NCI-H748 (cell line): ENCODE measurements around the gene BEST1.
"Not testable (repeated sequence)": the region's sequence is repeated elsewhere in the genome, so short reads cannot be mapped to it uniquely, and the experiment has no call there.

ENCODE experiments used
- DNase-seq: peaks from one replicate; lab custom pipeline; 2025; ENCODE audit not compliant: unreplicated experiment; lab: John Stamatoyannopoulos, UW

BEST1 gene

DNA sequence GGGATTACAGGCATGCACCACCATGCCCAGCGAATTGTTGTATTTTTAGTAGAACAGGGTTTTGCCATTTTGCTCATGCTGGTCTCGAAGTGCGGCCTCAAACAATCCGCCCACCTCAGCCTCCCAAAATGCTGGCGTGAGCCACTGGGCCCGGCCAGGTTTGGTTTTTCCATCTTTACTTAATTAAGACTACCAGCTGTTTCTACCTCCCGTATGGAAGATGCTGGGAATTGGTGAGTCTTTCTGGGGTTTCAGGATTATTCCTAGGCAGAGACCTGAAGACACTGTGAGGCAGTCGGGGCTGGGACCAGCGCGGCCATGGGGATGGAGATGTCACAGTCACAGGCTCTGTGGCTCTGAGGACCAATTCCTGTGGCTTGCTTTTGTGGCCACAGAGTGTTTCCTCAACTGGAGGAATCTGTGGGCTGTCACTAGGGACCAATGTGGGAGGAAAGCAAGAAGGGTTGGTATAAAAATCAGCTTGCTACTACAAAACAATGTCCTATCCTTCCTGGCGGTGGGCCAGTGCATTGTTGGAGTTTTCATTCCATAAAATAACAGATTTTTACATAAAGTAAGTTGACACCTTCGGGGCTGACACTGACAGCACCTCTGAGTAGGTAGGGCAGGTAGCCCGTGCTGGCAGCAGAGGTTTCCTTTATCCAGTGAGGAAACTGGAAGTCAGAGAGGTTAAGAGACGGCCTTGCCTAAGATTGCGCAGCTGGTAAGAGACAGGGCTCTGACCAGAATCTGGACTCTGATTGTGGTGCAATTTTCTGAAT is 25.7 kb downstream of the BEST1 start:
- DNase-seq = no peak

DNA sequence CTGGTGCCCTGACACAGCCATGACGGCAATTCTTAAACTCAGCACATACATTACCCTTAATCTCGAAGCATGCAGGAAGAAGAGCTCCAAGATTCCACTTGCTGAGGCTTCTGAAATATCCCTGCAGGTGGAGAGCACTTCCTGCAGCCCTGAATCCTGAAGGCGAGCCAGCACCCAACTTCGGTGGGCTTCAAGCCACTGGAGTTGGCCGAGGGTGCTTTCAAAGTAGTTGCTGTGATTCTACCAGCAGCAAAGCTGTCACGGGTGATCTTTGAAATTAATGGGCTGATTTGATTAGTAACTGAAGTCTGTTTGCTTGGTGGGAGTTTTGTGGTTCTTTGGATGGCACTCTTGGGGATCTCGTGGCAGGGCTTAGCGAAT is 26.3 kb downstream of the BEST1 start:
- no peak for DNase-seq

DNA sequence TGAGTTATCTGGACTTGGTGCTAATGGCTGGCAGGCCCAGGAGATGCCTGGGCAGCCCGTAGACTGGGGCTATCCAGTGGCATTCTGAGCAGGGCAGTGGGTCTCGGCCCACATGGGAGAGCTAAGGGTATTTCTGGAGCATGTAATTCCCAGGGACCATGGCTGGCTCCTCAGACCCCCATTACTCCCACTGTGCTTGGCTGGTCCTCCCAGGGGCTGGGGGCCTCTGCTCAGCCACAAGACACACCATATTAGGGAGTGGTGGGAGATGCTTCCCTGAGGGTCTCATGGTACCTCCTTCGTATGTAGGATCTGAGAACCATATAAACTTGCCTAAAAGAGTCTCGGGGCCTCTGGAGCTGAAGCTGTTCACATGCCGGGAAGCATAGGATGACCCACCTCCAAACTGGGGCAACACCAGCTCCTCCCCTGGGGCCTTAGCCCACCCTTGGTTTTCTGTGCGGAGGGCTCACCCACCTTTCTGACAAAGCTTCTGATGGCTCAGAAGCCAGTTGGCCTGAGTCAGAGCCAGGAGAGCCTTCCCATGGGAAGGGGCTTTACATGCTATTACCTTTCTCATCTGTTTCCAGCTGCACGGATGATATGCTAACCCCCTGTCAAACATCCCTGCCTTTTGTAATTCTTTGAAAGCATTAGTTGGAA is 26.8 kb downstream of the BEST1 start:
- DNase-seq = no peak

DNA sequence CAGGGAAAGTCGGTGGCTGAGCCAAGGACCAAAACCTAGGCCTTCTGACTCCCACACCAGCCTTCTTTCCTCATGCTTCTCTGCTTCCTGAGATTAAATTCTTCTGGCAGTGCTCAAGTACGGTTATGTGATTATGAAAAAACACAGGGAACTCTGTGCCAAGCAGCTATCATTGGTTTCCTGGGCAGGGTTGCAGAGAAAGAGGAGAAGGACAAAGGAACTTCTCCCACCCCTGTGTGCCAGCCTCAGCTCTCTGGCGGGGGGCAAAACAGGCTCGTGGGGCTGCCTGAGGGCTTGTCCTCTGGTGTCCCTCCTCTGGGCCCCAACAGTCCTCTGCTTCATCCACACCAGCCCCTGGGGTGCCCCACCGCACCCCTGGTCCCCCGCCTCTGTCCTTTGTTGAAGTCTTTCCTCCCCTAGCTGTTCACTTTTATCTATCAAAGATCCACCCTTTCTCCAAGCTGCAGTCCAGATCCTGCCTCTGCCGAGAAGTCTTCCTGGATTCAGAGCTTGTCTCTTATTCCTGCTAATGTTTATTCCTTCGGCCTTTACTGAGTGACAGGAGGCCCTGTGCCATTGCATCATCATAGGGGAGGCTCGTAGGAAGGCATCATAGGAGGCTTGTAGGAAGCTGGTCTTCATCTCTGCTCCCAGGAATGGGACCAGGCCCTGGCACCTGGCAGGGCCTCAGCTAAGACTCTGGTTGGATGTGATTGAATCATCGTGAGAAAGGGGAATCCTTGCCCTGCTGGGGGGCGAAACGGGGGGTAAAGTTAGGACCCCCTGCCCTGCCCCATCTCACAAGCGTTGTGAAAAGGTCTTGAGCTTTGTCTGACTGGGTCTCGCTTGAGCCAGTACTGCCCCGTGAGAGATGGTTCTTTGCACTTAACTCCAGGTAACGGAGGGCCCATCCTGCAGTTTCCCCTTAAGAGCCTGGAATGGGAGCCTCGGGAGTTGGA is 28.8 kb downstream of the BEST1 start:
- DNase-seq = no peak

DNA sequence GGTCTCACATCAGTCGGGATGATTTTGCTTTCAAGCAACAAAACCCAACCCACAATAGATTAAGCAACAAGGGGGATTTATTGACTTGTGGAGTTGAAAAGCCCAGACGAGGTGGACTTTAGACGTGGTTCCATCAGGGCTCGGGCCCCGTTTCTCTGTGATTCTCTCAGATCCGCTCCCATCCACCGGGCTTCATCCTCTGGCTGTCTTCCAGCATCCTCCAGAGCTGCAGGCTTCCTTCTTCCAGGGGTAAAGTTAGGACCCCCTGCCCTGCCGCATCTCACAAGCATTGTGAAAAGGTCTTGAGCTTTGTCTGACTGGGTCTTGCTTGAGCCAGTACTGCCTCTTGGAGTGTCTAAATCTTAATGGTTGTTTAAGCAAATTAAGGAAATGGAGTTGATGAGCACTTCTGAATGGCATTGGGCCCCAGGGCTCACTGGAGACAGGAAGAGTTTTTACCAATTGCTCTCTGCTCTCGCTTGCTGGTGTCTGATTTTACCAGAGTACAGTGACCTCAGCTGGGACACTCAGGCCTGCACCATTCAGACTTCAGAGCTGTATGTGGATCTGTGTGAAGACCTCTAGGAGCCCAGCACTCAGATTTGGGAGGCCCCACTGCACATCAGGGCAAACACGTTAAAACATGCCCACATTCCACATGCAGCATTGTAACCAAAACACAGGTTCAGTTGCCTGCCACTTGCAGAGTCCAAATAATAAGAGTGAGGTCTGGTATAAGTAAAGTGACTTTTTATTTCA is 30.8 kb downstream of the BEST1 start:
- no peak for DNase-seq

DNA sequence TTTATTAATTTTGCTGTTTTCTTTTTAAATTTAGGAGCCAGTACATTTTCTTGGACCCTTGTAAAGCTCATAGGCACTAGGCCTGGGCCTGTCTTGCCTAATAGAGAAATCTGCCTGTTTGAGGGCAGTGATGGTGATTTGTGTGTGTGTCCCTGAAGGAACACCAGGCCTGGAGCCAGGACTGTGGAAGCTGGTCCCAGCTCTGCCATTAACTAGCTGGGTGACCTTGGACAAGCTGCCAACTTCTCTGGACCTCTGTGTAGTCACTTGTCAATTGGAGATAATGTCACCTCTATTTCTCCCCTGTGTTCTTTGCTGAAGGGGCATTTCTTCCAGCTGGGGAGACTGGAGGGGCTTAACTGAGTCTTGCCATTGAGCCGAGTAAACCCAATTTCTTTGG is 33.3 kb downstream of the BEST1 start:
- no peak for DNase-seq

GRCh38 chr11:61985869-61986268 is 35.7 kb downstream of the BEST1 start:
- no peak for DNase-seq

DNA sequence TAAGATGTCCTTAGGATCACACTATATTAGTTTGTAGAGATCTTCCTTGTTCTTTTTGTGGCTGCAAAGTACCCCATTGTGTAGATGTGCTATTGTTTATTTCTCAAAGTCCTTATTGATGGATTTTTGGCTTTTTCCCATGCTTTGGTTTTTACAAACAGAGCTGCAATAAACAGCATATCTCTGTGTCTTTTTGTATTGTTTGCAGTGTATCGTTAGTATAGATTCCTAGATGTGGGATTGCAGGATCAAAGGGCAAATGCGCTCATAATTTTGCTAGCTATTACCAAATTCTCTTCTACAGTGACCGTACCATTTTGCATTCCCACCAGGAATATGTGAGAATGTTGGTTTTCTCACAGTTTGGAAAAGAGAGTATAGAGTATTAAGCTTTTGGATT is 44.8 kb downstream of the BEST1 start:
- DNase-seq = no peak

- no peak for DNase-seq
Measured at GRCh38 chr11:61996933-61997332, 46.8 kb downstream of the BEST1 start.

- DNase-seq = no peak
Measured at GRCh38 chr11:61999141-61999975, 49.2 kb downstream of the BEST1 start.

- no peak for DNase-seq
Measured at GRCh38 chr11:62000539-62001446, 50.6 kb downstream of the BEST1 start.

DNA sequence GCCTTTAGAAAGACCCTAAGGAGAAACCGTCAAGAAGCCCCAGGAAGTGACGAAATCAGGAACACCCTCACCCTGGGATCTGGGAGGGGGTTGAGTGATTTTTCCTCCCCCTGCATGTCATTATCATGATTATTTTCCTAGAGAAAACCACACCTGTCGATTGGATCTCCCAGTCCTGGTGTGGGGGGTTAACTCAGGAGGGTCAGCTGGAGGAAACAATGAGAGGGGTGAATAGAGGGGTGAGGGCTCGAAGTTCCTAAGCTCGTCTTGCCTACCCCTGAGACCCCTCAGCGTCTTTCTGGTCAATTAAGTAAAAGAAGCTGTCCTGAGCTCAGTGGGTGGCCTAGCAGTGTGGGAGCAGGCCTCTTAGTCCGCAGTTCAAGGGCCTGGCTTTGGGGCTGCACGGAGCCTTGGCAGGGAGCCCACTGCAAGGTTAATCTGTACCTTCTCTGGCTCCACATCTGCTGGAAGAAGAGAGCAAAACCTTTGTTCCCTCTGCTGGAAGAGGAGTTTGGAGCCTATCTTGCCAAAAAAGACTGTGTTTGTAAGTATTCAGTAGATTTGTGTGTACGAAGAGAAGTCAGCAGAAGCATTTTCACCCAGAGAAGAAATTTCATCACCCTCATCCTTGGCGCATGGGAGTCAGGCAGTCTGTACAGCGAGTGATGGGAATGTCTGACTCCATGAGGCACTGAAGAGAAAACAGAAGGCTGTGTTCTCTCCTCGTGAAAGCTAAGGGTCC is 51.5 kb downstream of the BEST1 start:
- DNase-seq = no peak

GRCh38 chr11:62002283-62002682 is 52.1 kb downstream of the BEST1 start:
- not testable (repeated sequence) for DNase-seq

DNA sequence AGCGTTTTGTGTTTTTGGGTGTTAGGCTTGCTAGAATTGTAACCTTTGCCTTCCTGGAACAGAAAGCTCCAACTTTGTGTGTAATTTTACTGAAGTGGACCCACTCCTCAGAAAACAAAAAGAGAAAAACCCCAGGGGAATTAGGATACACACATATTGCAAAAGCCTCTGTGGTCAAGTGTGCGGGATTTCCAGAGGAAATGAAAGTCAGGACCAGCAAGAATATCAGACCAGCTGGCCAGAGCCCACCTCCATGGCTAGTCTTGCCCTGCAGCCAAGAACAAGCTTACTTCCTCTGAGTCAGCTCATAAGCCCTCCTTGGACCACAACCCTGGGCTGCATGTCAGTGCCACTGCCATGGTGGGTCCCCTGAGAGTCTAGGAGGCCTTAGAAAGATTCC is 54.3 kb downstream of the BEST1 start:
- no peak for DNase-seq

DNA sequence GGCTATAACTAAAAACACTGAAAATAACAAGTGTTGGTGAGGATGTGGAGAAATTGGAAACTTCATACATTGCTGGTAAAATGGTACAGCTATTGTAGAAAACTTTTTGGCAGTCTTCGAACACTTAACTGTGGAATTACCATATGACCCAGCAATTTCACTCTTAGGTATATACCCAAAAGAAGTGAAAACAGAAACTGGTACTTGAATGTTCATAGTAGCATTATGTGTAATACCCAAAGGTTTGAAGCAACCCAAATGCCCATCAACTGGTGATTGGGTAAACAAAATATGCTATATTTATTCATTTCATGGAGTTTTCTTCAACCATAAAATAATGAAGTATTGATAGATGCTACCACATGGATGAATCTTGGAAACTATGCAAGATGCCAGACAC is 58.0 kb downstream of the BEST1 start:
- no peak for DNase-seq

DNA sequence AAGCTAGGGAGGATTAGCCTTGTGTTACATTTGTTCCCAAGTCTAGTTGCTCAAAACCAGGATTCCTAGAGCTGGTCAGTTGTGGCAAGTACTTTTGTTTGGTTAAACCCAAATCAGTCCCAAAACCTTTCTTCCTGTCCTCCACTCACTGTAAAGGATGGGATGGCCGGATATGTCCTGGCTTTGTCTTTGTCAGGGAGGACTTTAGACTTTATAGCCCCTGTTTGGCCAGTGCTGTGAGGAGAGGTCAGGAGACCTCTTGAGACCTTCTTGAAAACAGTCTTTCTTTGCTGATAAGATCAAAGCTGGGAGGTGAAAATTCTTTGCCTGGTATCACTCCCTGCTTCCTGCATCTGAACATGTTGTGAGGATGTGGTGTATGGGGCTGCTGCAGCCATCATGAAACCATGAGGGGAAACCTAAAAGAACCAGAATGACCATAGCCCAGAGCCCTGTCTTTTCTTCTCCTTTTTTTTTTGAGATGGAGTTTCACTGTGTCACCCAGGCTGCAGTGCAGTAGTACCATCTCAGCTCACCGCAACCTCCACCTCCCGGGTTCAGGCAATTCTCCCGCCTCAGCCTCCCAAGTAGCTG is 60.9 kb downstream of the BEST1 start:
- DNase-seq = no peak

GRCh38 chr11:62011881-62012280 is 61.7 kb downstream of the BEST1 start:
- no peak for DNase-seq

- DNase-seq = no peak
Measured at GRCh38 chr11:62012451-62012831, 62.3 kb downstream of the BEST1 start.
